ES-I3 (cell line): ENCODE results near the gene ABTB1.
"Not testable (repeated sequence)": the region's sequence is repeated elsewhere in the genome, so short reads cannot be mapped to it uniquely, and the experiment has no call there.

ENCODE experiments used
- H3K36me3 ChIP-seq: 2 replicates; pipeline ENCODE4 v1.6.1; 2013; ENCODE audit warnings: mild to moderate bottlenecking, low read length, control low read depth, moderate library complexity; ENCODE audit not compliant: insufficient read depth
- H3K4me1 ChIP-seq: 2 replicates; pipeline ENCODE4 v1.6.1; 2013; ENCODE audit warnings: mild to moderate bottlenecking, control low read depth, low read length; ENCODE audit not compliant: insufficient read depth
- H3K9ac ChIP-seq: 2 replicates; pipeline ENCODE4 v1.6.1; 2013; ENCODE audit warnings: low read depth, mild to moderate bottlenecking, low read length, moderate library complexity
- H3K9me3 ChIP-seq: 2 replicates; pipeline ENCODE4 v1.6.1; 2013; ENCODE audit warnings: mild to moderate bottlenecking, low read length, moderate library complexity; ENCODE audit not compliant: control insufficient read depth, insufficient read depth

ABTB1 gene

GRCh38 chr3:127691974-127692373, 19.2 kb downstream of the ABTB1 start:
- no peaks in the 10 kb centered on the region for H3K9me3 ChIP-seq
- H3K9ac ChIP-seq: no peak overlapping the region
- H3K36me3 ChIP-seq: no peaks in the 10 kb centered on the region
- peaks cover 14% of the 10 kb centered on the region; the same call in 1 of the 2 replicates for H3K4me1 ChIP-seq

- no peaks in the 10 kb centered on the region for H3K36me3 ChIP-seq
- H3K4me1 ChIP-seq: peaks cover 14% of the 10 kb centered on the region; the same call in 1 of the 2 replicates
- H3K9ac ChIP-seq: no peak overlapping the region
- no peaks in the 10 kb centered on the region for H3K9me3 ChIP-seq
Measured at GRCh38 chr3:127692501-127693335, 20.0 kb downstream of the ABTB1 start.

DNA sequence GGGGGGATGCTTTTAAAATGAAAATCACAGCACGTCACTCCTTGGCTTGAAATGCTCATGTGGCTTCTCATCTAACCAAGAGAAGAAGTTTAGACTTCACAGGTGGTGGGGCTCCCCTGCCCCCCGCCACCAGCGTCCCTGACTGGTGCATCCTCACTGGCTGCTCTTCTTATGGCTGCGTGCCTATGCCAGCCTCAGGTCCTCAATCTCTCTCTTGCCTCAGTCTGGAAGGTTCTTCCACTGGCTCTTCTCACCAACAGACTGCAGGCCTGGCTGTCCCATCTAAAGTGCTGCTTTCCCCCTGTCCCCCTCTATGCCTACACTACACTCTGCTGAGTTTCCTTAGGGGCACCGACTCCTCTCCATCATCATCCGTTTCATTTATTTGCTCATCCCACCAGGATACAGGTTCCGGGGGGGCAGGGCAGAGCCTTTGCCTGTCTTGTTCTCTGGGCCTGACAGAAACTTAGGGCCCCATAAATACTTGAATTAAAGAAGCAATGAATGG, 20.6 kb downstream of the ABTB1 start:
- H3K9ac ChIP-seq: no peak overlapping the region
- H3K36me3 ChIP-seq: no peaks in the 10 kb centered on the region
- H3K9me3 ChIP-seq: no peaks in the 10 kb centered on the region
- H3K4me1 ChIP-seq: peaks cover 14% of the 10 kb centered on the region; the same call in 1 of the 2 replicates

- H3K4me1 ChIP-seq: peaks cover 13% of the 10 kb centered on the region; the same call in 1 of the 2 replicates
- H3K36me3 ChIP-seq: no peaks in the 10 kb centered on the region
Measured at GRCh38 chr3:127694467-127695215, 21.9 kb downstream of the ABTB1 start.

DNA sequence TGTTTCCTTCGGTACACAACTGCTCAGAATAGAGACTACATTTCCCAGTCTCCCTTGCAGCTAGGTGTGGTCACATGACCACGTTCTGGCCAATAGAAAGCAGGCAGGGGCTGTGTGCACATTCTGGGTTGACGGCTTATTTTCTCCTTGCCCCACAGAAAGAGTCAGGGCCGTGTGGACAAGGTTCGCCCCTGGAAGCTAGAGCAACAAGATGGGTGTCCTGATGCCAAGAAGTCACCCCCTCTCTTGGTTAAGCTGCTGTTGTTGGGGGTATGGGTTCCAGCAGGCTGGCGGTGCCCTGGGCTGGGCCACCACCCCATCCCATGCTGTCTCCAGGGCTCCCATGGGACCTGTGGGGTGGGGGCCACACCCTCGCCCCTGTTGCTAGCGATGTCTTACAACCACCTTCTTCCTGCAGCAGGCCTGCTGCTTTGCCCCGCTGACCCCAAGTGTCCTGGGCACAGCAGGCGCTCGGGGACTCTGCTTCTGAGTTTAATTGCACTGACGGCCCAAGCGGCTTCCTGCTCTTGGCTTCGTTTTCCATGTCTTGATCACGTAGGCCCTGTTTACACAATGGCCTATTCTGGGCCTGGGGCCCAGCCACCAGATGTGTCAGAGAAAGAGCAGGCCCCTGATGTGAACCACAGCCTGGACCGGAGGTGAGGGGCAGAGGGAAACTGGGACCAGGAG, 24.9 kb downstream of the ABTB1 start:
- peak overlapping the region; percentile 33; the same call in 1 of the 2 replicates for H3K9ac ChIP-seq

More at GRCh38 chr3:127694467-127695215, 21.9 kb downstream of the ABTB1 start:
- no peaks in the 10 kb centered on the region for H3K9me3 ChIP-seq
- H3K9ac ChIP-seq: no peak overlapping the region

DNA sequence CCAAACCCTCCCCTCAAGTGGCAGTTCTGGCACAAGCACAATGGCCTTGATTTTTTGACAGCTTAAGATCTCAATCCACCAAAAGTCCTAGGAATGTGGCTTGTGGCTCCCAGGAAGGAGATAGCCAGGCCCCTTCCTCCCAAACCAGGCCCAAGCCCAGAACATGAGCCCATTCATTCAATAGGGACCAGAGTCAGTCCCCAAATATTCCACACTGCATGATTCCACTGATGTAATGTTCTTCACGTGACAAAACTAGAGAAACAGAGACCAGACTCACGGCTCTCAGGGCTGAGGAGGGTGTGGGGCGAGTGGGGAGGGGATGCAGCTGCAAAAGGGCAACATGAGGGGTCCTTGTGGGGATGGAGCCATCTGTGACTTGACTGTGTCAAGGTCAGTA, 25.5 kb downstream of the ABTB1 start:
- no peaks in the 10 kb centered on the region for H3K9me3 ChIP-seq
- H3K9ac ChIP-seq: no peak overlapping the region
- peaks cover 5% of the 10 kb centered on the region; the same call in 1 of the 2 replicates for H3K4me1 ChIP-seq
- no peaks in the 10 kb centered on the region for H3K36me3 ChIP-seq

More for the DNA sequence above, 24.9 kb downstream of the ABTB1 start:
- peaks cover 5% of the 10 kb centered on the region; the same call in 1 of the 2 replicates for H3K4me1 ChIP-seq
- no peaks in the 10 kb centered on the region for H3K36me3 ChIP-seq
- H3K9me3 ChIP-seq: no peaks in the 10 kb centered on the region

DNA sequence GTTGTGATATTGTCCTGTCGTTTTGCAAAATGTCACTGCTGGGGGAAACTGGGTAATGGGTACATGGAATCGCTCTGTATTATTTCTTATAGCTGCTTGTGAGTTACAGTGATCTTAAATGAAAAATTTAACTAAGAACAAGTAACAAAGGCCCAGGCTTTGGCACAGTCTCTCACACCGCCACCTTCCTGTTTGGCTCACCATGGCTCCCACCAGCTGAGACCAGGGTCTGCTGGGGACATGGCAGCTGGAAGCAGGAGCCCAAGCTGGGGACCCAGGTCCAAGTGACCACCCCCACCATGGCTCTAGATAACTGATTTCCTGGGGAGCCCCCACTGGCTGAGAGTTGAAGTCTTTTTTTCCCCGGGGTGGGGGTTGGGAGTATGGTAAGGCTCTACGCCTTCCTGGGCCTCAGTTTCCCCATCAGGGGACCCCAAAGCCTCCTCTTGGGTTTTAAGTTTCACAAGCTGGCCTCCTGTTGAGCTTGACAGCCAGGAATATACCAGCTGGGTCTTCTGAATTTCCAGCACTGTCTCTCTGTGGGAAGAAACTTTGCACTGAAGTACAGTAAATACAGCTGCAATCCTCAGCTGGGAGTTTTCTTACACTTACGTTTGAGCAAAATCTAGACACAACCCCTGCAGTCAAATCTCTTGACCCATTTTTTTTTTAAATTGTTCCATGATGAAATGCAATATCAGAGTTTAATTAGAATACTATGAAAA, 26.1 kb downstream of the ABTB1 start:
- peaks cover 5% of the 10 kb centered on the region; the same call in 1 of the 2 replicates for H3K4me1 ChIP-seq
- H3K9me3 ChIP-seq: no peaks in the 10 kb centered on the region
- H3K9ac ChIP-seq: no peak overlapping the region
- H3K36me3 ChIP-seq: no peaks in the 10 kb centered on the region

GRCh38 chr3:127699416-127700300, 26.9 kb downstream of the ABTB1 start:
- H3K4me1 ChIP-seq: peaks cover 5% of the 10 kb centered on the region; the same call in 1 of the 2 replicates
- H3K9me3 ChIP-seq: no peaks in the 10 kb centered on the region
- H3K9ac ChIP-seq: no peak overlapping the region
- no peaks in the 10 kb centered on the region for H3K36me3 ChIP-seq

DNA sequence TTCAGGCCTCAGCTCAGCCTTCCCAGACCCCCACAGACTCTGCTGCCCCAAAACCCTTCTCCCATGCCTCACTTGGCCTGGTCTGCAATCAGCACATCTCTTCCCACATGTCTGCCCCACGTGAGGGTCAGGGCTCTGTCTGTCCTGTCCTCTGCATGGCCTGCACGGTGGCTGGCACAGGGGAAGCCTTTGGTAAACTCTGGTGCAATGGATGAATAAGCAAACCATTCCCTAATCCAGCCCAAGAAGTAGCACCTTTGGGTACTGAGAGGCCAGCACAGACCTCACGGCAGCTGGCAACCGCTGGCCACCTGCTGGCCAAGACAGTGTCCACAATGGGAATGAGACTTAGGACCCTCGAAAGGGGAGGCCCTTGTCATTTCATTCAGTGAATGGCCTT, 27.7 kb downstream of the ABTB1 start:
- Histone ChIP-seq H3K4me1 (peaks cover 5% of the 10 kb centered on the region; the same call in 1 of the 2 replicates), H3K9ac (no peak overlapping the region), H3K9me3 (no peaks in the 10 kb centered on the region), H3K36me3 (no peaks in the 10 kb centered on the region)

DNA sequence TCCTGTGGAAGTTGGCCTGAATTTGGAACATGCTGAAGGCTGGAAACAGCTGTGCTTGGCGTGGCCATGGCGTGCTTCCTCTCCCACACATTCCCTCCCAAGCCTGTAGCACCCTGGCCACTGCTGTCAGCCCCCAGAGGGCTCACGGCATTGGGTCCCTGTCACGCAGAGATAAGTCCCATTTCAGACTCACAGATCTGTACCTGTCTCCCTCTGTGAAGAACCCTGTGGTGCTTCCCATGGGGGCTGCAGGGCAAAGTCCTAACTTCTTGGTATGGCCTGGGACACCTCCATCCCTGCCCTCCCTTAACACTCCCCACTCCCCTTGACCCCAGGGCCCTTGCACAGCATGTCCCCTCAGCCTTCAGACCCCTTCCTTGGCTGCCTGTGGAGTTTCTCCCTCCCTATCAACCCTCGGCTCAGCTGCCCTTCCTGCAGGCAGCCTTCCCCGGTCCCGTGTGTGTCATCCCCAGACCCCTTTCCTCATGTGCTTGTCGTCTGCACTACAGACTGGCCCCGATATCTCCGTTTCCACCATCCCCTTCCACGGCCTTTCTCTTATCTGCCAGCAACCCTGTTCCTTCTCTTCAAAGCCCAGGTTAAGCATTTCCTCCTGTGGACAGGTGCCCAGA, 28.6 kb downstream of the ABTB1 start:
- Histone ChIP-seq H3K36me3 (no peaks in the 10 kb centered on the region), H3K9me3 (no peaks in the 10 kb centered on the region), H3K9ac (no peak overlapping the region), H3K4me1 (peaks cover 5% of the 10 kb centered on the region; the same call in 1 of the 2 replicates)

DNA sequence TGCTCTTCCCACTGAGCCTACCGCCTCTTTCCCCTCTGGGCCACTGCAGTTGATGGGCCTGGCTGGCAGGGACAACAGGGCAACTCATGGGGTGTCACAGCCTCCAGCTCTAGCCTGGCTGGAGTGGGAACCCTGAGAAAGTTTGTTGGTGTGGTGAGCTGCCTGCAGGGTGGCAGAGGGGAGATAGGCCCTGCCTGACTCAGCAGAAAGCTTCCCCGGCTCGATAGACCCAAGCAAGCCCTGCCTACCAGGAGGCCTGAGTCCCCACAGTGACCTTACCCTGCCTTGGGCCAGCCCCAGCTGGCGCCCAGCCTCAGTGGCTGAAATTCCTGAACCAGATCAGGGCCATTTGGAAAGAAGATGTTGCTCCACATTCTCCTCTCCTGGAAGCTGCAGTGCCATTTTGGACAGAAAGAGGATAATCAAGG, 29.4 kb downstream of the ABTB1 start:
- Histone ChIP-seq H3K9ac (no peak overlapping the region), H3K9me3 (no peaks in the 10 kb centered on the region), H3K4me1 (no peaks in the 10 kb centered on the region; the same call in 1 of the 2 replicates), H3K36me3 (no peaks in the 10 kb centered on the region)

GRCh38 chr3:127704840-127705239, 32.1 kb downstream of the ABTB1 start:
- H3K36me3 ChIP-seq, H3K4me1 ChIP-seq, H3K9ac ChIP-seq: not testable (repeated sequence)

More at GRCh38 chr3:127704840-127705239, 32.1 kb downstream of the ABTB1 start:
- not testable (repeated sequence) for H3K9me3 ChIP-seq
